ENCODE data around the gene ZNF532.

The ZNF532 gene

DNA sequence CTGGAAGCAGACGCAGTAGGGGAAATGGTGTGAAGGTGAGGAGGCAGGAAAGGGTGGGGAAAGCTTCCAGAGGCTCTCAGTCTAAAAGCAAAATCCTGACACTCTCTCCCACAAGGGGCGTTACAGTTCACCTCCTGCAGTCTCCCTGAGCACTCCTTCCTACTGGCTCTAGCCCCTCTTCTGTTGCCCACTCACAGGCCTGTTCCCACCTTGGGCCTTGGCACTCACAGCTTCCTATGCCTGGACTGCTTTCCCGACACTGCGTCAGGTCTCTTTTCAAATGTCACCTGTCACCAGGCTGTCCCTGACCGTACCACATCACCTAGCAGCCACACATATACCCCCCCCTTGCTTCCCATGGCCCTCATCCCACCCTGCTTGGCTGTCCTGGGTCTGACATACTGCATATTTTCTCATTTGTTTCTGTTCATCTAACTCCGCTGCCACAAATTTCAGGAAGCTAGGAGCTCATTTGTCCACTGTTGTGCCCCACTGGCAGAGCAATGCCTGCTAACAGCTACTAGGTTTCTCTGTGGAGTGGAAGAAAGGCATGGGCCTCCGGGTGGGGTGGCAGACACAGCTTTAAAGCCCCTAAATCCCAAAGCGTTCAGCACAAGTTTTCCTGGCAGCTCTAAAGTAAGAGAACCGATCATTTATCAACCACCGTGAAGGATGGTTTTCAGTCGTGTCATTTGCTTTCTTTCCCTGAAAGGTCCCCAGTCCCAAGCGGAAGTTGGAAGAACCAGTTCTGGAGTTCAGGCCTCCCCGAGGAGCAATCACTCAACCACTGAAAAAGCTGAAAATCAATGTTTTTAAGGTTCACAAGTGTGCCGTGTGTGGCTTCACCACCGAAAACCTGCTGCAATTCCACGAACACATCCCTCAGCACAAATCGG lies 118.8 kb downstream of the ZNF532 start:
- no peak for DNase-seq

DNA sequence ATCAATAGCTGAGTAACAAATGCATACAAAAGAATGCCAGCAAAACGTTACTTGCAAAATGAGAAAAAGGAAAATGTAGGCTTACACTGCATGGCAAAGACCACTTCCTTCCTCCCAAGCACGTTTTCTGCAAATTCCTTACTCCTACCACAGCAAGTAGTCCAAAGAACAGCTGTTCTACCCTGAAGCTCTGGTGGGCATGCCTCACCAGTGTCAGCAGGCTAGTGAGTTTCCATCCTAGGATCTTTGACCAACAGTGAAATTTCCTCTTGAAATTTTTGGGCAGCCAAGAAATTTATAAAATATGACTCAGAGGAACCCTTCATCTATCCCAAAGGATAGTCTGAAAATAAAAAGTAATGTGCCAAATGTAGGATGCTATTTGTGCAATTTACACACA lies 123.9 kb downstream of the ZNF532 start:
- no peak for DNase-seq

DNA sequence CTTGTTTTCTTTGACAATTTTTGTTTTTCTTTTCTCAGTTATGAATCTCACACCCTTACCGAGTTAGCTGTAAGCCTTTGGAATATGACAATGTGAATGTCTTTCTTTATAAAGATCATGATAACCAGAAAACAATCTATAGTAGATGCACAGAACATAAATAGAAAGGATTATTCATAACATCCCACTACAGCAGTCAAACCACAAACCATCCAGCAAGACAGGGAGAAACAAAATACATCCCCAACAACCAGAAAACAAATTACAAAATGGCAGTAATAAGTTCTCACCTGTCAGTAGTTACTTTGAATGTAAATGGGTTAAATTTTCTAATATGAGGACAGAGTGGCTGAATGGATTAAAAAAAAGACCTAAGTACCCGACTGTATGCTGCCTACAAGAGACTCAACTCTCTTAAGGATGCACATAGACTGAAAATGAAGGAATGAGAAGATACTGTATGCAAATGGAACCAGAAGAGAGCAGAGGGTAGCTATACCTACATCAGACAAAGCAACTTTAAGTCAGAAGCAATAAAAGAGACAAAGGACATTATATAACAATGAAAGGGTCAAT lies 124.6 kb downstream of the ZNF532 start:
- DNase-seq = no peak

DNA sequence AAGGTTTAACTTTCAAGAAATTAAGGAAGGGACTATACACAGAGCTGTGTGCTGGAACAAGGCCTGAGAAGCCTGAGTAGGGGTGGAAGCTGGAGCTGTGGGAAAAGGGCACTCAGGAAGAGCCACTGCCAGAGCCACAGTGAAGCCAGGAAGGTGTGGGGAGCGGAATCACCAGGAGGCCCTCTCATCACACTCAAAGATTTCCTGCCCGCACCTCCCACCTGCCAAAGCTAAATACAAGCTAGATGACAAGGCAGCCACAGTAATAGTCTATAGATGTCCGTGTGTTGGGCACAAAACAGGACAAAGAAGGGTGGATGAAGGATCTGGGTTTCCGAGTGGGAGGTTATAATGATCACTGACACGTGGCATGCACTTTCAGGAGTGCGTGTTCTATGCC lies 126.0 kb downstream of the ZNF532 start:
- DNase-seq = no peak

DNA sequence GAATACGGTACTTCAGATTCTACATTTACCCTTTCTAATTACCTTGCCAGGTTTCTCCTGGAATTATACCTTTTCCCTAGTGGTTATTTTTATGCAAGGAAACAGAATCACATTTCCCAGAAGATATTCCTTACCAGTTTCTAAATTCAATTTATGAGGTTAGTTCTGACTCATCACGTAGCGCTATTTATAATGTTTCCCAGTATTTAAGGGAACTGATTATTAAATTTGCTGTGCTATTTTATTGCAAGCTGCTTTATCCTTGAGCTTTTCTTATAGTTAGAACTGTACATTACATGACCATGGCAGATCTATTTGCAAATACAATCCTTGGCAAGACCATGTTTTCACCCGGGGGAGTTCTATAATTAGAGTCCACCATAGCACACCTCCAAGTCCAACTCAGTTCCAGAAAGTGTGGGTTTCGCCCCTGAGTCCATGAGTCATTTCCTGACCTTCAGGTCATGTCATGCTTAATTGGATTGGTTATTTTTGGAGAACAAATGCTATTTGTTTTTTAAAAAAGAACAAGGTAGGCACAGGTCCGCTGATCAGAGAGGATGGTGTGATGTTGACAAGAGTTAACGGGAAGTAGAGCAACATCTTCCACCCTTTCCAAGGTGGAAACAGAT lies 126.6 kb downstream of the ZNF532 start:
- no peak for DNase-seq

DNA sequence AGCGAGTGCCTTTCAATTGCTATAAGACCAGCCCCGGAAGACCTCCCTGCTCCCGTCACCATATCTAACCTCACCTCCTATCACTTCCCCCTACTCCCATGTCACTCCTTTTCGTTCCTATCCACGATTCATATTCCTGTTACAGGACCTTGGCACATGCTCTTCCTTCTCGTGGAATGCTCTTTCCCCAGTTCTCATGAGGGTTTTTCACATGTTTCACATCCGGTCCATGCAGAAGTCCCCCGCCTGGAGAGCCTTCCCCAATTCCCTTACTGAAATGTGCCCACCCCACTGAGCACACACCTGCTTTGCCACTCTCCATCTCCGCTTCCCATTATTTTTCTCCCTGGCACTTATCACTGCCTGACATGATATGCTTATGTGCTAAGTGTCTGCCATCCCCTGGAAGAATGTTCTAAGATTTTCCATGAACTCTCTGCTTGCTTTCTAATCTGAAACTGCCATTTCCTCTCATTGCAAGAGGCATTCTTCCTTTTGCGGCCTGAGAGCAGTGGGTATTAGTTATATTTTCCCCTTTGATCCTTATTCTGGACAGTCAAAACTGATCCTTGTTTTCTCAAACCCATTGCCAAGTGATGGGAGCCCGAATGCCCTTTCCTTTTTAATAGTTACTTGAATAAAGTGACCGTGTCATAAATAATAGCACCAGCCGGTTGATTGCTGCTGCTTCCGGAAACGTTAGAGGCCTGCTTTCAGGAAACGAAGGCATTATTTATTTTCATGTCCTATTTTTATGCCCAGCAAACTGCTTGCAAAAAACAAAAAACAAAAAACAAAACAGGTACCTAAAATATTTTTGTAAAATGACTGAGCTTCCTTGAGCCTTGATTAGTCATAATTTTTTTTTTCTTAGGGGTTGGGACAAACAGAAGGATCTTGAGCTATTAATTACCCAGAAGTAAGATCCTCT lies 127.9 kb downstream of the ZNF532 start:
- no peak for DNase-seq

- DNase-seq = no peak
These were observed 128.6 kb downstream of the ZNF532 start for GRCh38 chr18:58993260-58993659.

GRCh38 chr18:58995663-58996062 lies 131.0 kb downstream of the ZNF532 start:
- DNase-seq = no peak

DNA sequence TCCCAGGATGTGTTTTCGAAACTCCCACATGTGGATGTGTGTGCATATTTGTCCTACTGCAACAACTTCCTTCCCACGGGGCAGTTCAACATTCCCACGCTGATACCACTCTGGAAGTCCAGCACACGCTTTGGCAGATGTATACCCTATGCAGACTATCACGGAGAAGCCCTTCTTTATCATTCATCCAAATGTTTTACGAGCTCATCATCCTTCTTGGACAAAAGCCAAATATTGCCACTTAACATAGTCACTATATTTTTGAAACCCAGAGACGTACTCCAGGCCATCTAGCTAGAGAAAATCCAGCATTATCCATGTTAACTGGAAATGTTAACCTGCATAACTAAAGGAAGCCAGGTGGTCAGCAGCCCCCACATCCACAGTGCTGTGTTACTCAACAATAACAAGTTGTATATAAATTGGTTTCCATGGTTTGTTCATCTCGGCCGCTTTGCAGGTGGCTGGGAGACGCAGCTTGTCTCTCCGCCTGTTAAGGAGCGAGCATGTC lies 131.5 kb downstream of the ZNF532 start:
- DNase-seq = peak; percentile 21

- no peak for DNase-seq
These were observed 132.0 kb downstream of the ZNF532 start for GRCh38 chr18:58996696-58997095.

GRCh38 chr18:58997811-58998337 lies 133.2 kb downstream of the ZNF532 start:
- no peak for DNase-seq

GRCh38 chr18:58998401-58999203 lies 133.9 kb downstream of the ZNF532 start:
- no peak for DNase-seq

DNA sequence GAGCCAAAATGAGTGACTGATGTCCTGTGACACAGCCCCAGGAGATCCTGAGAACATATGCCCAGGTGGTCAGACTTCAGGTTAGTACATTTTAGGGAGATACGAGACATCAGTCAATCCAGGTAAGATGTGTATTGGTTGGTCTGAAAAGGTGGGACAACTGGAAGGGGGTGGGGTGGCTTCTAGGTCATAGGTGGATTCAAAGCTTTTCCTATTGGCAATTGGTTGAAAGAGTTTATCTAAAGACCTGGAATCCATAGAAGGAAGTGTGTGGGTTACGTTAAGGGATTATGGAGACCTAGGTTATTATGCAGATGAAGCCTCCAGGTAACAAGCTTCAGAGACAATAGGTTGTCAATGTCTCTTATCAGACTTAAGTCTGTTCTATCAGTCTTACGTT lies 136.5 kb downstream of the ZNF532 start:
- DNase-seq = no peak

DNA sequence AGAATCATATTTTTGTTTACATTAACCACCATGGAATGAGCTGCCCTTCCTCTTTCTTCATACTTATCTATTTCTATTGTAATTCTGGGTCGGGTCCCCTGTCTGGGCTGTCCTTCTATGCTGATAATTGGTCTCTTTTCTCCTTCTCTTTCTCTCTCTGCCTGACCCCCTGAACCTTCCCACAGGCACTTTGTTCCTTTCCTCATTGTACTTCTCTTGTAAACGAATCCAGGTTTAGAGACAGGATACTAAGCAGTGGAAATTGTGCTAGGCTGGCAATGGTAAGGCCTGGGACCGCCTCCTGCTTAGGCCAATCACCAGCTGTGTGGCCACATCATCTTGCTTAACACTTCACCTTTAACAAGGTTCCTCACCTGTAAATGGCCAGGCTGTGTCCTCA lies 137.0 kb downstream of the ZNF532 start:
- DNase-seq = no peak

- no peak for DNase-seq
These were observed 138.4 kb downstream of the ZNF532 start for GRCh38 chr18:59002974-59003594.

- DNase-seq = no peak
These were observed 140.6 kb downstream of the ZNF532 start for GRCh38 chr18:59005262-59005661.

DNA sequence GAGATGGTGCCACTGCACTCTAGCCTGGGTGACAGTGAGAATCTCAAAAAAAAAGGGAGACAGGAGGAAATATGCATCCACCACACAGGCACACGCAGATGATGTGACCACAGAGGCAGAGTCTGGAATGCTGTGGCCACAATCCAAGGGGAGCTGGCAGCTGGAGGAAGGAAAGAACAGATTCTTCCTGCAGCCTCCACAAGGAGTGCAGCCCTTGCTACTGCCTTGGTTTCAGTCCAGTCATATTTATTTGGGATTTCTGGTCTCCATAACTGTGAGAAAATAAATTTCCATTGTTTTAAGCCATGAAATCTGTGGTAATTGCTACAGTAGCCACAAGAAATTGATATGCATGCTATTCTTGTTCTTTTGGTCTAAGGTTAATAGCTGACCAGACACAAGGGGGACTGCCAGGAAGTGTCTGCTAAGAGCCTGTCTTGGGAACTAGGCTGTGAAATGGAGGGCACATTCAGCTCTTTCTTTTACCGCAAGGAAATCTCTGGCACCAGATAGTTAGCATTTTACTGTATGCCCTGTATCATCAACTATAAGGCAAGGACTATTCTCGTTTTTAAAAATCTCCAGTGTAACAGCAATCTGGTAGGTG lies 141.9 kb downstream of the ZNF532 start:
- DNase-seq = no peak

- DNase-seq = no peak
These were observed 143.8 kb downstream of the ZNF532 start for GRCh38 chr18:59008302-59008974.

GRCh38 chr18:59009846-59010245 lies 145.2 kb downstream of the ZNF532 start:
- DNase-seq = no peak

DNA sequence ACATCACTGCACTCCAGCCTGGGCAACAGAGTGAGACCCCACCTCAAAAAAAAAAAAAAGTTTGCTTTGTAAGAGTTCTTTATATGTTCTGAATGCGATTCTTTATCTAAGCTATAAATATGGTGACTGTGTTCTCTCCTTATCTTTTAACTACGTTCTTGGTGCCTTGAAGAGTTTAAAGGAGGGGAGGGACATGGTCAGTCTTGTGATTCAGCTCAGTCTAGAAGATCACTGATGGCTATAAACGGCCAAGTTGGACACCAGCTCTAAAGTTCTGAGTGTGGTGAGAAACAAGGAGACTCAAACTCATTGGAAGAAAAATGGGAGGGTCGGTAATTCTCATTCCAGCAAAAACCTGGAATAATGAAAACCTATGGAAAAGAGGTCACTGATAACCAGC lies 146.6 kb downstream of the ZNF532 start:
- no peak for DNase-seq

All from NCI-H2029 treated with DMSO at 0.1 percent for 48 hours (cell line).